ENCODE data around the gene CELA3A.
A peak's percentile ranks its signal among the peaks of the same experiment; 100 is the strongest.
"Not testable (repeated sequence)": the region's sequence is repeated elsewhere in the genome, so short reads cannot be mapped to it uniquely, and the experiment has no call there.

Gene CELA3A

GRCh38 chr1:22024485-22025367, 23.3 kb downstream of the CELA3A start:
- peak; percentile 83 for DNase-seq (ENCODE audit: low read depth)
- no peak for TF ChIP-seq CTCF (conservative IDR thresholded peaks at IDR 0.05; ENCODE audit: control insufficient read depth, insufficient read depth, low read depth, low read length)
- peak overlapping the region; percentile 99 for H3K4me3 ChIP-seq (ENCODE audit: control insufficient read depth, low read depth, low read length)

- H3K4me3 ChIP-seq (ENCODE audit: control insufficient read depth, low read depth, low read length), result peak overlapping the region; percentile 99
- TF ChIP-seq CTCF (conservative IDR thresholded peaks at IDR 0.05; ENCODE audit: control insufficient read depth, insufficient read depth, low read depth, low read length), result no peak
- DNase-seq (ENCODE audit: low read depth), result peak; percentile 88
These were observed 24.1 kb downstream of the CELA3A start for GRCh38 chr1:22025368-22026155.

GRCh38 chr1:22026924-22027289, 25.4 kb downstream of the CELA3A start:
- TF ChIP-seq CTCF (conservative IDR thresholded peaks at IDR 0.05; ENCODE audit: control insufficient read depth, insufficient read depth, low read depth, low read length), result no peak
- no peak overlapping the region for H3K4me3 ChIP-seq (ENCODE audit: control insufficient read depth, low read depth, low read length)
- DNase-seq (ENCODE audit: low read depth), result no peak

GRCh38 chr1:22030057-22030456, 28.6 kb downstream of the CELA3A start:
- TF ChIP-seq CTCF (conservative IDR thresholded peaks at IDR 0.05; ENCODE audit: control insufficient read depth, insufficient read depth, low read depth, low read length), result no peak
- DNase-seq (ENCODE audit: low read depth), result no peak

GRCh38 chr1:22030473-22030872, 29.0 kb downstream of the CELA3A start:
- no peak for DNase-seq (ENCODE audit: low read depth)
- no peak for TF ChIP-seq CTCF (conservative IDR thresholded peaks at IDR 0.05; ENCODE audit: control insufficient read depth, insufficient read depth, low read depth, low read length)
- no peak overlapping the region for H3K4me3 ChIP-seq (ENCODE audit: control insufficient read depth, low read depth, low read length)

More at GRCh38 chr1:22030057-22030456, 28.6 kb downstream of the CELA3A start:
- no peak overlapping the region for H3K4me3 ChIP-seq (ENCODE audit: control insufficient read depth, low read depth, low read length)

GRCh38 chr1:22031214-22031962, 29.9 kb downstream of the CELA3A start:
- TF ChIP-seq CTCF (conservative IDR thresholded peaks at IDR 0.05; ENCODE audit: control insufficient read depth, insufficient read depth, low read depth, low read length), result no peak
- no peak overlapping the region for H3K4me3 ChIP-seq (ENCODE audit: control insufficient read depth, low read depth, low read length)
- no peak for DNase-seq (ENCODE audit: low read depth)

GRCh38 chr1:22034834-22035233, 33.4 kb downstream of the CELA3A start:
- DNase-seq (ENCODE audit: low read depth); H3K4me3 ChIP-seq (ENCODE audit: control insufficient read depth, low read depth, low read length): not testable (repeated sequence)

All from fibroblast of mammary gland (primary cell).